Neural cell (in vitro differentiated cells): Measurements from ENCODE around the gene MINDY4.

Experiments
- CTCF ChIP-seq: fragments of 450-650 bp; IDR thresholded peaks from 2 replicates; pipeline ENCODE4 v1.5.1; 2014; ENCODE audit warnings: antibody characterized with exemption, mild to moderate bottlenecking, moderate library complexity; ENCODE audit not compliant: poor library complexity, severe bottlenecking
- EZH2 ChIP-seq: fragments of 200-600, 300-800 bp; shearing (Covaris generic), sonication (generic); IDR thresholded peaks from 2 replicates; pipeline ENCODE4 v1.6.1; 2014; ENCODE audit warnings: antibody characterized with exemption, low read length, borderline replicate concordance, mild to moderate bottlenecking; ENCODE audit not compliant: insufficient read depth, poor library complexity, severe bottlenecking
- MXI1 ChIP-seq: fragments of 450-650 bp; conservative IDR thresholded peaks from 2 replicates; pipeline ENCODE4 v1.6.1; 2014; ENCODE audit warnings: antibody characterized with exemption, mild to moderate bottlenecking; ENCODE audit not compliant: poor library complexity, severe bottlenecking
- REST ChIP-seq: IDR thresholded peaks from 2 replicates; pipeline ENCODE4 v1.6.1; 2012; ENCODE audit warnings: borderline replicate concordance
- TAF1 ChIP-seq: IDR thresholded peaks from 2 replicates; pipeline ENCODE4 v1.6.1; 2012; ENCODE audit warnings: low read depth

- TF ChIP-seq REST (no peak), CTCF (no peak), EZH2 (no peak), MXI1 (no peak), TAF1 (no peak)
Observed at GRCh38 chr7:30911561-30911969, 140.3 kb downstream of the MINDY4 start, which contains the start of gene AQP1.
